Nephron (organoid): ENCODE data around the gene ZNF714.
A peak's percentile ranks its signal among the peaks of the same experiment; 100 is the strongest.

Experiments used
- H3K27ac Mint-ChIP-seq, 3 experiments: 2 replicates each; pipeline ENCODE4 v1.8.0; 2020; ENCODE audit warnings: mixed read lengths in 3 of 3, mild to moderate bottlenecking in 2 of 3, moderate library complexity in 1 of 3
- H3K27me3 Mint-ChIP-seq: 2 replicates; pipeline ENCODE4 v1.8.0; 2021; ENCODE audit warnings: low read depth, mild to moderate bottlenecking, moderate library complexity, mixed read lengths
- H3K36me3 Mint-ChIP-seq: 2 replicates; pipeline ENCODE4 v1.8.0; 2020; ENCODE audit warnings: low read depth, mixed read lengths
- H3K4me1 Mint-ChIP-seq: 2 replicates; pipeline ENCODE4 v1.8.0; 2020; ENCODE audit warnings: mixed read lengths
- H3K4me3 Mint-ChIP-seq, 3 experiments: 2 replicates each; pipeline ENCODE4 v1.8.0; 2020; ENCODE audit warnings: mild to moderate bottlenecking in 3 of 3, mixed read lengths in 3 of 3, moderate library complexity in 2 of 3
- H3K9me3 Mint-ChIP-seq: 2 replicates; pipeline ENCODE4 v1.8.0; 2020; ENCODE audit warnings: mixed read lengths
- CTCF ChIP-seq, 3 experiments: fragments of 200-600 bp; sonication (generic); IDR thresholded peaks; one replicate each; pipeline ENCODE4 v1.5.0; 2021; ENCODE audit warnings: antibody characterized with exemption in 3 of 3; ENCODE audit not compliant: unreplicated experiment in 3 of 3

ZNF714 gene

GRCh38 chr19:21065336-21065735 is 16.7 kb upstream of the ZNF714 start:
- Mint-ChIP-seq H3K9me3 (peaks cover 18% of the 10 kb centered on the region), H3K4me3 (no peak overlapping the region), H3K27ac (no peak overlapping the region), H3K27me3 (no peaks in the 10 kb centered on the region), H3K36me3 (peaks cover 60% of the 10 kb centered on the region), H3K4me1 (no peaks in the 10 kb centered on the region)
- TF ChIP-seq CTCF (IDR thresholded peaks at IDR 0.05; ENCODE audit: unreplicated experiment in 3 of 3) = no peak

- Mint-ChIP-seq H3K27ac (no peak overlapping the region), H3K9me3 (no peaks in the 10 kb centered on the region), H3K27me3 (no peaks in the 10 kb centered on the region), H3K4me1 (peaks cover 34% of the 10 kb centered on the region), H3K36me3 (peaks cover 56% of the 10 kb centered on the region), H3K4me3 (peak overlapping the region; percentile 59 to 100 (median 100))
- TF ChIP-seq CTCF (IDR thresholded peaks at IDR 0.05; ENCODE audit: unreplicated experiment in 3 of 3) = no peak
Observed at GRCh38 chr19:21084343-21084742, 2.3 kb downstream of the ZNF714 start.

- no peak for TF ChIP-seq CTCF (IDR thresholded peaks at IDR 0.05; ENCODE audit: unreplicated experiment in 3 of 3)
- H3K4me1 Mint-ChIP-seq = peaks cover 36% of the 10 kb centered on the region
- H3K27me3 Mint-ChIP-seq = no peaks in the 10 kb centered on the region
- no peak overlapping the region for H3K4me3 Mint-ChIP-seq
- peaks cover 74% of the 10 kb centered on the region for H3K36me3 Mint-ChIP-seq
- no peaks in the 10 kb centered on the region for H3K9me3 Mint-ChIP-seq
- no peak overlapping the region for H3K27ac Mint-ChIP-seq
Observed at GRCh38 chr19:21087871-21088270, 5.9 kb downstream of the ZNF714 start.

GRCh38 chr19:21092109-21092508 is 10.1 kb downstream of the ZNF714 start:
- Mint-ChIP-seq H3K36me3 (peaks cover 68% of the 10 kb centered on the region), H3K27ac (peak overlapping the region; percentile 44 to 85 (median 84)), H3K4me3 (no peak overlapping the region), H3K27me3 (no peaks in the 10 kb centered on the region), H3K4me1 (peaks cover 12% of the 10 kb centered on the region), H3K9me3 (no peaks in the 10 kb centered on the region)
- TF ChIP-seq CTCF (IDR thresholded peaks at IDR 0.05; ENCODE audit: unreplicated experiment in 3 of 3) = no peak

- peaks cover 12% of the 10 kb centered on the region for H3K4me1 Mint-ChIP-seq
- no peaks in the 10 kb centered on the region for H3K27me3 Mint-ChIP-seq
- H3K4me3 Mint-ChIP-seq = no peak overlapping the region
- H3K9me3 Mint-ChIP-seq = no peaks in the 10 kb centered on the region
- TF ChIP-seq CTCF (IDR thresholded peaks at IDR 0.05; ENCODE audit: unreplicated experiment in 3 of 3) = no peak
- peak overlapping the region in 1 of 3 experiments; percentile 41 for H3K27ac Mint-ChIP-seq
- H3K36me3 Mint-ChIP-seq = peaks cover 75% of the 10 kb centered on the region
Observed at GRCh38 chr19:21094347-21095025, 12.5 kb downstream of the ZNF714 start.

GRCh38 chr19:21098291-21098690 is 16.3 kb downstream of the ZNF714 start:
- no peak overlapping the region for H3K27ac Mint-ChIP-seq
- no peaks in the 10 kb centered on the region for H3K27me3 Mint-ChIP-seq
- H3K4me3 Mint-ChIP-seq = no peak overlapping the region
- no peaks in the 10 kb centered on the region for H3K9me3 Mint-ChIP-seq
- H3K4me1 Mint-ChIP-seq = no peaks in the 10 kb centered on the region
- peaks cover 73% of the 10 kb centered on the region for H3K36me3 Mint-ChIP-seq
- no peak for TF ChIP-seq CTCF (IDR thresholded peaks at IDR 0.05; ENCODE audit: unreplicated experiment in 3 of 3)
